T-helper 22 cell (primary cell): ENCODE measurements around the gene HNMT.
"Not testable (repeated sequence)": the region's sequence is repeated elsewhere in the genome, so short reads cannot be mapped to it uniquely, and the experiment has no call there.

Experiments
- DNase-seq: peaks from one replicate; pipeline ENCODE4 v3.0.0-alpha.2; 2020; ENCODE audit warnings: low read depth

The HNMT gene

DNA sequence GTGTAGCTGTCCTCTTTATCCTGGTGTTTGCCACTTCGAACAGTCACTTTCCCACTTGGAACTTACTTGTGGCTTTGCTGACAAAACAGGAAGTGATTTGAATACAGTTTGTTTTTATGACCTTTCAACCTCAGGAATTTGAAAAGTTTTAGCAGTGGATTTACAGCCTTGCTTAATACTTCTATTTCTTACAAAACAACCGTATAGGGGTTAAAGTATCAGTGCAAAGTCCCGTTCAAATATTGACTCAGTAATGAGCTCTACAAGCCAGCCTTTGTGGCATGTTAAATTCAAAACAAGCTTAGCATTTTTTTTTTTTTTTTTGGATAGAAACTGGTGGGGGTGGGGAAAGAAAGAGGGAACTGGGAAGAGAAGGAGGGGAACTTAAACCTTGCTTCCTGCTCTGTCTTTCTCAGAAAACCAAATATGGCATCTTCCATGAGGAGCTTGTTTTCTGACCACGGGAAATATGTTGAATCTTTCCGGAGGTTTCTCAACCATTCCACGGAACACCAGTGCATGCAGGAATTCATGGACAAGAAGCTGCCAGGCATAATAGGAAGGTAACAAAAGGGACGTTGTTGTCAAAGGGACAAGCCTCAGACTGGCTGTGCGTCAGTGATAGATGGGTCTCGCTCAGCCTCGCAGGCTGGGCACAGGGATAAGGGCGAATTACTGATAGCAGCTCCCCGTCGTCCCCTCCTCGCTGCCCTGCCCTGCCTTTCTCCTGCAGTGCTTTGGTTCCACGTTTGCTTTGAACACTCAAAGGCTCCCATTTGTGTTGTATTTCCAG, at the start of gene HNMT:
TSS of gene HNMT (plus strand) at position 408 of the 793 bp plus-strand sequence. CDS start at position 427, 19 bp downstream.
- DNase-seq, result no peak

DNA sequence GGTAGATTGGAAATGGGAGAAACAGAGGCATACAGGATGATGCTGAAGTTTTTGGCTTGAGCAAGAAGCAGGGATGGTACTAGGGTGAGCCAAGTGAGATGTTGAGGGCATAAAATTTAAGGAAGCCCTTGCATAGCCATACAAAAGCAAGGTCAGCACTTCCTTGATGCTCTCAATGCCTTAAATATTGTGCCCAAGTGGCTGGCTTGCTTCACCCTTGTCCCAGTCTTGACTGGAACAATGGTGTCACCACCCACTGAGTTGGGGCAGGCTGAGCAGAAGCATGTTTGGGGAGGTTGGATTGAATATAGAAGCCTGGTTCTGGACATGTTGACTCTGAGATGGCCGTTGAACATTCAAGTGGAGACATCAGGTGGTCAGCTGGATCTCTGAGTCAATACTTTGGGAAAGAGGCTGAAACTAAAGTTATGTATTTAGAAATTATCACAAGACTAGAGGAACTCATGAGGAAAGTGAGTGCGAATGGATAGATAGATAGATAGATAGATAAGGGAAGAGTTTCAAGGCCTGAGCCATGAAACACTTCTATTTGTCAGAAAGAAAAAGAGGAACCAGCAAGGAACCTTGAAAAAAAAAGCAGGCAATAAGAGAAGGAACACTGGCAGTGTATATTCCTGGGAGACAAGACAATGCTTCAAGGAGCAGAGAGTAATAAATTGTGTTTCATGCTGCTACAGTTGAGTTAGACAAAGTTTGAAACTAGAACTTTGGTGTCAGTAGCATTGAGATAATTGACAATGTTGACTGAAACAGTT, 43.0 kb upstream of the HNMT start:
- DNase-seq, result no peak

DNA sequence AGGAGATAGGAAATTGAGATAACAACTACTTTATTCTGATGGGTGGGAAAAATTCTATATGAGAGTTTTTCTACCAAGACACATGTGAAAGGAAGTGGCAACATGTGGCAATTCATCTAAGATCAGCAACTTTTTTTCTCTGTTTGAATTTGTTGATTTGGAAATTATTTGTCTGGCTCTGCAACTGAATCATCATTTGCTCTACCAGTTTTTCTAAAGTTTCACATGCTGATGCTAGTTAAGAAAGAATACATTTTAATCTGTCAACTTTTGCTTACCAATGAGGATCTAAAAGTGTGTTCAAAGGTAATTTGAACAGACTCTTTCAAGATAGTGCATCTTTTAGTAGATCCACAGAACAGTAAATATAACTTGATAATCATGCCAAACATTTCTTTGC, 42.1 kb upstream of the HNMT start:
- DNase-seq, result not testable (repeated sequence)

DNA sequence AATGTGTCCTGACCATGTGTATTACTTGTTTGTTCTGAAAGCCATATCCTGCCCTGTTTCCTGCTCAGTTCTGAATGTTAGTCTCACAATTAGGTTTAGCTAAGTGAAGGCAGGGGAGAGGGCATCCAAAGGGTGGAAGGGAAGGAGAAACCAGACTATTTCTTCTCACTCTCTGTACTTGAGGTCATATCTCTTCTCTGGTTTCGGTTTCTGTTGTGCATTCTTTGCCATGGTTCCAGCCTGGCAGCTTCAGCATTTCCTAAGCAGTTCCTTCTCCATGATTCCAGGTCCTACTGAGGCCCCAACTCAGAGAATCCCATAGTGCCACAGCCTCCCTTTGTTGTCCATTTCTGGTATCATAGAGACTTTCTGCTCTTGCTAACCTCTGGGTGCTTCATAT, 40.3 kb upstream of the HNMT start:
- no peak for DNase-seq

DNA sequence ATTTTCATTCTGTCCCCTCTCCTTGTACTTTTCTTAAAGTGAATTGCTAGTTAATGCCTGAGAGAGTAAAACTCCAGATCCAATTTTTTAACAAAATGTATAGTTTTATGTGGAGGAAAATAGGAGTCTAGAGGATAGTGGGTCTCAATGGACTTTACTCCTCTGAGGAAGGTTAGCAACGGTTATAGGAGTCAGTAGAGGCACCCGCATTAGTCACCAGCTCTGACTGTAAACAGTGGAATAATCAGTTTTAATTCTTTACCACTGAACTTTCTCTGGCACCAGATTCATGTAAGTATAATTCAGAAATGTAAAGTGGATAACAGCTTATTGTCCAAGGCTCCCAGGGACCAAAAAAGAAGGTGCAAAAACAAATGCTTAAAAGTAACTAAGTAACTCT, 38.7 kb upstream of the HNMT start:
- no peak for DNase-seq

DNA sequence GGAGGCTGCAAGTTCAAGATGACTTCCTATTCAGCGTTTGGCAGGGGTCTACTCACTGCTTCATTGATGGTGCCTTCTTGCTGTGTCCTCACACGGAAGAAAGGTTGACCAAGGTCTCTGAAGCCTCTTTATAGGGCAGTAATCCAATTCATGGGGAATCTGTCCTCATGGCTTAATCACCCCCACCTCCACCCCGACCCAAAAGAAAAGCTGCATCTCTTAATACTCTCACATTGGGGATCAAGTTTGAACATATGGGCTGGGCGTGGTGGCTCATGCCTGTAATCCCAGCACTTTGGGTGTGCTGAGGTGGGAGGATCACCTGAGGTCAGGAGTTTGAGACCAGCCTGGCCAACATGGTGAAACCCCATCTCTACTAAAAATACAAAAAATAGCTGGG, 36.4 kb upstream of the HNMT start:
- DNase-seq, result no peak

DNA sequence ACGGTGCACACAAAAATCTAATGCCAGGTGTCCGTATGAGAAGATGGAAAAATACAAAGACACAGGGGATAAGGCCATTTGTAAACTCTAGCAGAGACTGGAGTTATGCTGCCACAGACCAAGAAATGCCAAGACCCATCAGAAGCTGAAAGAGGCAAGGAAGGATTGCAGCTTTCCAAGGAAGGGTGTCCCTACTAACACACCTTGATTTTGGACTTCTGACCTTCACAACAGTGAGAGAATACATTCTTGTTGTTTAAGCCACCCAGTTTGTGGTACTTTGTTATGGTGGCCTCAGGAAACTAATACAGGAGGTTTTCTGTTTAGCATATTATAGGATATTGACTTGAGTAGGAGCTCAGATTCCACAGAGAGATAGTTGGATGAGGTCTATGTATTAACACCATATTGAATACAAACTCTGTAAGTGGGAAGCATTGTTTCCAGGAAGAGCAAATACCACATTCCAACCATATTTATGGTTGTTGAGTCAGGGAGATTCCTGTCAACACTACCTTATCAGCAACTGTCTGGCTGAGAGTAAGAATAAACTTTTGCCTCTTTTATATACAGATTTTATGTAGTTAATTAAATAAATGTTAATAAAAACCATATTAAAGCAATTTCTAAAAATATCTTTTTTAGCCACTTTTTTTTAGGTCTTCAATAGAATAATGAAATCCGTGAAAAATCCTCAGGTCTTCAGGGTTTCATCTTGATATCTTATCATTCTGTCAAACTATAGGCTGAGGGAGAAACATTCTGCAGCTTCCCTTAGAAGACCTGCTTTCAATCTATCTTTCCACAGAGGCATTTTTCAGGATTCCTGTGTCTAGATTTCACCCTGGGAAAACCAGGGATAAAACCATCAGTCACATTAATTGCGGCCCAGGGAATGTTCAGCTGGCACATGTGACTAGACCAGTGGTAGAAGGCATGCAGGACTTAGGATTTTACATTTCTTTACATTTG, 35.4 kb upstream of the HNMT start:
- no peak for DNase-seq

DNA sequence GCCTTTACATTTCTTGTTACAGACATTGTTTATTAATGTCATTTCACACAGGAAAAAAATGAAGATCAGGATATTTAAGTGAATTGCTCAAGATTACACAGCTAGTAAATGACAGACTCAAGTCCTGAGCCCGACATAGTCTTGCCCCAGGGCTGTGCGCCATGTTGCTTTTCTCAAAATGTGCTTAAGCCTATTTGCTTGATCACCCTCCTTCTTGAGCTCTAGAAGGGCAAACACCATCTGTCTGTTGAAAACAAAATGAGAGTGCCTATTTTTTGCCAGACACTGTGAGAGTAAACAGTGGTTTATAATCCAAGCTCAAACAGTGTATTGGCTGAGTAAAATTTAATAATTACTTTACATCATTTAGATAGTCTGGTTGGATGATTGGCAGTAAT, 34.8 kb upstream of the HNMT start:
- no peak for DNase-seq

DNA sequence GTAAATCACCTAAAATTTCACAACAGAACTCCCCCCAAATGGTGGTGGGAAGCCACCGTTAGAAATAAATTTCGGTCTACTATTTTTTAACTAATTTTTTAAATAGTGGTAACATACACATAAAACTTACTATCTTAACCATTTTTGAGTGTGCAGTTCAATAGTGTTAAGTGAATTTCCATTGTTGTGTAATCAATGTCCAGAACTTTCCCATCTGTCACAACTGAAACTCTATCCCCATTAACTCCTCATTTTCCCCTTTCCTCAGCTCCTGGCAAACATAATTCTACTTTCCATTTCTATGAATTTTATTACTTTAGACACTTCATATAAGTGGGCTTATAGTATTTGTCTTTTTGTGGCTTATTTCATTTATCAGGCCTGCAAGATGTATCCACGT, 34.1 kb upstream of the HNMT start:
- no peak for DNase-seq

DNA sequence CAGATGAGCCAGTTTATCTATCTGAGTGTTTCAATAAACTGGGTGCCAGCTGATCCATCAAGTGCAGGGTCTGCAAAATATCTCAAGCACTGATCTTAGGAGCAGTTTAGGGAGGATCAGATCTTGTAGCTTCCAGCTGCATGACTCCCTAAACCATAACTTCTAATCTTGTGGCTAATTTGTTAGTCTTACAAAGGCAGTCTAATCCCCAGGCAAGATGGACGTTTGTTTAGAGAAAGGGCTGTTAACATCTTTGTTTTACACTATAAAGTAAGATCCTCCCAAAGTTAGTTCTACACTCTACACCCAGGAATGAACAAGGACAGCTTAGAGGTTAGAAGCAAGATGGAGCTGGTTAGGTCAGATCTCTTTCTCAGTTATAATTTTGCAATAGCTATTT, 28.7 kb upstream of the HNMT start:
- DNase-seq, result no peak

DNA sequence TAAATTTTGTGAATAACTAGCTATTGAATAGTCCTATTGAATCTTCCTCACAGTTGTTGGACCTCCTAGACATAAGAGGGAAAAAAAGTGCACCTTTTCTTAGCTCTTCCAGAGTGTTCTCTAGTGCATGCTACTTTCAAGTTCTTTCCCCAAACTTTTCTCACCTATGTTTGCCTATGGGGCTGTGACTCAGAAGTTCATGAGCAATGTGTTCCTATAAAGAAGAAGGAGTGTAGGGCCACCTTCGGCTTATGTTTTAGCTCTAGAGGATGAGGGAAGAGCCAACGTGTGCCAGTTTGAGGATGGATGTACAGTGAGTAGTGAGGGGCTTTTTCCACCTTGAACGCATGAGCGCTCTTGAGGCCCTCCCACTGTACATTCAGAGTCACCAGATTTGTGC, 27.0 kb upstream of the HNMT start:
- DNase-seq, result no peak

DNA sequence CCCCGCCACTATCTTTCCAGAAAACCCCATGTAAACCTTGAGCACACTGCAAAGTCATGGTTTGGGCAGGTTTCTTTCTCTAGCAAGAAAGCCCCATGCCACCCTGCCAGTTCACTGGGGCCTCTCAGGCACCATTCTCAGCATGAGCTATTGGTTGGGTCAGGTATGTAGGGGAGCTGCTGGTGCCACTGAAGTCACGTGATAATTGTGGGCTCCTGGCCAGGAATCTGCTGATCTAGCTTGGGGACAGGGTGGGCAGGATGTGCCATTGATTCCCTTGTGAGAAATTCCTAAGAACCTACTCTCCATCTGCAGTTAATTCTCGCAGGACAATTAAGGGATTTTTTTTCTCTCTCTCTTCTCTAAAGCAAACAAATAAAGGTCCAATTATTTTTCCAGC, 26.5 kb upstream of the HNMT start:
- DNase-seq, result no peak

DNA sequence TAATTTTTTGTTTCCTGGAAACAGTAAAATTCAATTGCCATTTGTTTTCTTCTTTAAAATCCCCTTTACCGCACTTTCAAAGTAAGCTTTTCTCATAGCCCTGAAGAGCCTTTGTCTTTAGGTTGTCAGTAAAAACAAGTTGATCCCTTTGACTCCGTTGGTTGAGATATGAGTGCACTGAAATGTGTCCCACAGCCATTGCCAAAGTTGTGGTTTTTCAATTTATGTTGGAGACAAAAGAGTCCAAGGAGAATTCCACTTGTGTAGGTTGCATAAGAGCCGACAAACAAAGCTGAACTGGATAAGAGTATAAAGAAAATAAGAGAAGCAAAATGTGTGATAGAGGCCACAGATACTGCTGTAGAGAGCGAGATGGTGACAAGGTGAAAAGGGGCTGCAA, 26.1 kb upstream of the HNMT start:
- no peak for DNase-seq

DNA sequence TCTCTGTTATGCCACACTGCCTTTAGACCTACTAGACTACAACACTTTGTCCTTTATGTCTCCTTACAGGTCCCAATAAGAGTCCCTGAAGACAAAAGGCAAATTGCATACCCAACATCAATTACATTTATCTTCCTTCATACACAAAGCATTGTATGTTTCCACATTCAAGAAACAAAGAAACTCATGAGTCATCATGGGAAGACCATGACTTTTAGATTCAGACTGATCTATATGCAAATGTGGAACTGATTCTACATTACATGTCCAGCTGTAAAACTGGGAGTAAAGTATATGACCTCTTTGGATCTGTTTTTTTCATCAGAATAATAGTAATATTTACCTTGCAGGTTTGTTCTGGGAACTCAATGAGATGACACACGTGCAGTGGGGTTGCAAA, 25.2 kb upstream of the HNMT start:
- DNase-seq, result no peak

DNA sequence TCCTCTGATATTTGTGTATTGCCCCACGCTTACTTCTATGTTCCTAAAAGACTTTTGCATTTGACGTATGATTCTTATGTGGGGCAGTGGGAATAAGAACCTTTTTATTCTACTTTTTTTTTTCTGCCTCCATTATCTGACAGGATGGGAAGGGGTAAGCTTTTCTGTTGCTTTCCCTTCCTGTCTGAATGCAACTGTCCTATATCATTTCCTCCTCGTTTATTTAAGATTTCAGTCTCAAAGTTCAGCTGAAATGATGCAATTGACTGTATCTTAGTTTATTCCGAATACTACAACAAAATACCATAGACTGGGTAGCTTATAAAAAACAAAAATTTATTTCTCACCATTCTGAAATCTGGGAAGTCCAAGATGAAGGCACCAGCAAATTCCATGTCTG, 24.1 kb upstream of the HNMT start:
- DNase-seq, result no peak

DNA sequence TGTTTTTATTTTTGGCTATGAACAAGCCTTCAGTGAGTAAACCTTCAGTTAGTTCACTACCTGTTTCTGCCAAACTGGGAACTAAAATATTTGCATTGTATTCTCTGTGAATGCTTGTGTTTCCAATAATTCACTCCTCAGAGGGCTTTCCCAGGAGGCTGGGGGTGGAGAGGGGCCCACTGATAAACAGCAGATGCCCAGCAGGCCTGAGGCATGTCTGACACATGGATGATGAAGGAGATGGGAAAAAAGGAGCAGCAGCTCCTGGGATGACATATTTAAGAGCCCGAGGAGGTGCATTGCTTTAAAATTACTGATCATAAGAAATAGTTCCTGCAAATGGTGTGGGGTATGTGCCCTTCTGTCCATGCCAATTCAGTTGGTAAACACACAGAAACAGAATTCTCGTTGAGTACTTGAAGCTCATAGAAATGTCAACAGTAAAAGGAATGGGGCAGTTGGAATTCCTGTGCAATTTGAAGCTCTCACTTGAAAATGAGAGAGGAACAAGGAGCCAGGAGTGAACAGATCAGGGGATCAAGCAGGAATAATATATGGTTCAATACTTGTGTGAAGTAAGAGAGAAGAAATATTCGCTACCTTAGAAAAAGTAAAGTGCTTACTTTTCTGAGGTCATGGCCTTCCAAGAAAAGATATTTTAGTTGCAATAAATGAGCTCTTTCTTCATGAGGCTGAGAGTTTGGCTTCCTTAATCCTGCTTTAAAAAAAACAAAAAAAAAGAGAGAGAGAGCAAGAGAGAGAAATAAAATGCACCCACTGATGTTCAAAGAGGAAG, 22.0 kb upstream of the HNMT start:
- no peak for DNase-seq

DNA sequence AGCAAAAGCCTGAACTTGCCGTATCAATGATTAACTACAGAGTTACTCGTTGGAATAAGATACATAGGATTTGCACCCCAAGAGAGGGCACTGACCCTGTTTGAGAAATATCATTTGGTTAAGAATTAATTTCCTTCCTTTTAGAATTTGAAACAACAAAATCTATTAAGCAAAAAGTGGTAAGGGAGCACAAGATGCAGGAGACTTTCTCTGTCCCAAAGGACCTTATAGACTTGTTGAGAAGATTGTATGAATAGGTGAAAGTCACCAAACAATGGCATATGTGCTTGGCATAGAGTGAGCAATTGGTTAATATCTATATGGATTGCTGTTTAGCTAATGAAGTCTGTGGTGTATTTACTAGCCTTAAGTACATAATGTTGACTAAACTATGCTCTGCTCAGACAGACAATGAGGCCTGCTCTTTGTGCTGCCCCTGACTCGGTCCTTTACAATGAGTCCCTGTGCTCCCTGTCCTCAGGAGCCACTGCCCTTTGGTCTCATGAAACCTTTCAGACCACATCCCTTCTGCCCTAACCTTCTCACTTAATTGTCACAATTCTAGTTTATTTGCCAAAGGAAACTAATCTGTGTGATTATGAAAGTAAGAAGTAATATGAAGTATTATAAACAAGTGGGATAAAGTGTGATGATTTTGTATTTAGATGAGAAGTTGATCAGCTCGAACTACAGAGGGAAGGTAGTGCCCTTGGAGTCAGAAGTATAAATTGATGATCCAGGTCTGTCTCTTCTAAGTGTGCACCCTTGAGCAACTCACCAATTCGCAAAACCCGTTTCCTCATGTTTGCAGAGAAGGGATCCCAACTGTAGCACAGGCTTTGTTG, 21.2 kb upstream of the HNMT start:
- DNase-seq, result no peak

DNA sequence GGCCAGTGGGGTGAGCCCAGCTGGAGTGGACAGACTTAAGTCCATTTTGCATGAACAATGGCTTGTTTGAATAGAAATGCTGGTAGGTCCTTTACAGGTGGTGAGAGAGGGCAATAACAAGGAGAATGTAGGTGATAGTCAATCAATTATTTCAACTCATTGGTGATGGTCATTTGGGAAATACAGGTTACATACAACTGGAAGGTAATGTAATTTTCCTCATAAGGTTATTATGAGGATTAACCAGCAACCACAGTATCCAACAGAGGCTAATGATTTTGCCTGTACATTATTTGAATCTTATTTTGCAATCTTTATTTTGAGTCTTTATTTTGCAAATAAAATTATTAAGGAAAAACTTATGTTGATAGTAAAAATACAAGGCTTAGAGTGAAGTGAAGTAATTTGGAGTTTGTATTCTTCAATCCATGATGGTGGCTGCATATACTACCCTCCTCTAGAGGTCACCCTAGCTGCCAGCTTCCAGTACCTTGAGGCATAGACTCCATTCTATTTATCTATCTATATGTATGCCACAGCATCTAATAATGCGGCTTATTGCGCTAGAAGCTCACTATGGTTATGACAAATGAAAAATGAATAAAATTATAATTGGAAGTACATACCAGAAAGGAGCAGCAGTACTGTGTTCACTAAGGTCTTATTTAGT, 20.5 kb upstream of the HNMT start:
- no peak for DNase-seq

DNA sequence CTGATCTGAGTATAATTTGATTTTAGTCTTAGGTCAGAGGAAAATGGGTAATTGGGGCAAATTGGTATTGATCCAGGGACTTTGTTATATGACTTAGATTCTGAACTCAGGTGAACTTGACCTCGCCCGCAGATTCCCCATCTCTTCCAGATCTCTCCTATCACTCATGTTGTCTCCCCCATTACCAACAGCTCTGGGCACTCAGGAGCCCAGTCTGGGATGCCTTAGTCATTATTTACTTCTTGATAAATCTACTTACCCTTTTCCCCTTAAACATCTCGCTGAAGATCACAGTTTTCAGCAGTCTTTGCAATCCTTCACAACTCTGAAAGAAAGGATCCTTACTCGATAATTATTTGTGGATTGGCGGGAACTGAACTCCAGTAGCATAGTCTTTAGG, 19.6 kb upstream of the HNMT start:
- no peak for DNase-seq

DNA sequence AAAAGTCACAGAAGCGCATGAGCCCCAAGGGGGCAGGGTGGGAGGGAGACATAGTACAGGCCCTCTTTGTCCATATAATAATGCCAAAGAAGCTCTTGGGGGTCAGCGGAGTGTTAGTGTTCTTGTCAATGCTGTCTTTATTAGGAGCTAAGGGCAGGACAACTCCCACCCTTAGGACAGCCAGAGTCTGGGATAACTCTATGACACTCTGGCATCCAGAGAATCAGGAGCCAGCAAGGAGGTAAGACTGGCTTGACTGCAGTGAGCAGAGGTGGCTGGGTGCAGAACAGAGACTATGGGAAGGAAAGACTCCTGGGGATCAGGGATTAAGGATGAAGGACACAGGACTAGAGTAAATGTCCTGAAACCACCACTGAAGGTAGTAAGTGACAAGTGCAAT, 19.0 kb upstream of the HNMT start:
- DNase-seq, result no peak
